ENCODE results near the gene PRKG1. TPM values are rescaled to one million over a fixed set of nuclear protein-coding genes. Genes with fewer than 3 reads are reported as not detected.

PRKG1 gene
- polyA plus RNA-seq, 3 donors = not detected

GRCh38 chr10:51384971-51385370 lies 310.7 kb downstream of the PRKG1 start:
- no peaks in the 10 kb centered on the region for H3K4me1 ChIP-seq (ENCODE audit: control insufficient read depth in 1 of 2, insufficient read depth in 2 of 2, low read length in 2 of 2)
- Mint-ChIP-seq H3K36me3 (no peaks in the 10 kb centered on the region), H3K9me3 (no peaks in the 10 kb centered on the region), H3K4me1 (no peaks in the 10 kb centered on the region), H3K4me3 (no peak overlapping the region), H3K27ac (no peak overlapping the region), H3K27me3 (ENCODE audit: low read depth in 3 of 3) (peaks cover 0 to 2% (median 1%) of the 10 kb centered on the region in 3 donors)
- DNase-seq = no peak
- WGBS (ENCODE audit: insufficient coverage) = no CpG with 5 or more reads among the region's 3 CpGs
- no peak overlapping the region for H3K27ac ChIP-seq (ENCODE audit: low read depth in 1 of 2, low read length in 2 of 2)
- H3K79me2 ChIP-seq (ENCODE audit: insufficient read depth, low read length) = no peaks in the 10 kb centered on the region
- H3K4me2 ChIP-seq (replicated peaks; ENCODE audit: extremely low read depth, low read length, poor library complexity, severe bottlenecking) = no peak overlapping the region
- no peak overlapping the region for H2AFZ ChIP-seq (ENCODE audit: insufficient read depth, low read depth, low read length, poor library complexity, severe bottlenecking)
- H4K20me1 ChIP-seq (ENCODE audit: insufficient read depth, low read length) = no peaks in the 10 kb centered on the region
- H3K36me3 ChIP-seq (replicated peaks in 1 of 2; ENCODE audit: control insufficient read depth in 1 of 2, insufficient read depth in 2 of 2, low read length in 2 of 2) = no peaks in the 10 kb centered on the region
- H3K9ac ChIP-seq (ENCODE audit: insufficient read depth, low read length, poor library complexity, severe bottlenecking) = no peak overlapping the region
- intact Hi-C loops (cut with micrococcal nuclease) = no loop called here
- TF ChIP-seq CTCF (IDR thresholded peaks at IDR 0.05) = no peak
- H3K4me3 ChIP-seq (replicated peaks in 1 of 3; ENCODE audit: low read depth in 2 of 3, low read length in 3 of 3) = no peak overlapping the region
- no peaks in the 10 kb centered on the region for H3K9me3 ChIP-seq (replicated peaks in 1 of 2; ENCODE audit: control insufficient read depth in 1 of 2, insufficient read depth in 1 of 2, low read length in 2 of 2)
- H3K27me3 ChIP-seq (ENCODE audit: control insufficient read depth in 2 of 2, insufficient read depth in 2 of 2, low read length in 2 of 2) = no peaks in the 10 kb centered on the region

- WGBS (ENCODE audit: insufficient coverage) = 93% methylated on average over 2 of the region's 3 CpGs
- no peak for DNase-seq
- Histone ChIP-seq H3K4me2 (replicated peaks; ENCODE audit: extremely low read depth, low read length, poor library complexity, severe bottlenecking) (no peak overlapping the region), H3K27me3 (ENCODE audit: control insufficient read depth in 2 of 2, insufficient read depth in 2 of 2, low read length in 2 of 2) (no peaks in the 10 kb centered on the region), H3K9ac (ENCODE audit: insufficient read depth, low read length, poor library complexity, severe bottlenecking) (no peak overlapping the region), H3K36me3 (replicated peaks in 1 of 2; ENCODE audit: control insufficient read depth in 1 of 2, insufficient read depth in 2 of 2, low read length in 2 of 2) (no peaks in the 10 kb centered on the region), H2AFZ (ENCODE audit: insufficient read depth, low read depth, low read length, poor library complexity, severe bottlenecking) (no peak overlapping the region), H3K4me1 (ENCODE audit: control insufficient read depth in 1 of 2, insufficient read depth in 2 of 2, low read length in 2 of 2) (no peaks in the 10 kb centered on the region), H3K9me3 (replicated peaks in 1 of 2; ENCODE audit: control insufficient read depth in 1 of 2, insufficient read depth in 1 of 2, low read length in 2 of 2) (no peaks in the 10 kb centered on the region), H3K27ac (ENCODE audit: low read depth in 1 of 2, low read length in 2 of 2) (no peak overlapping the region), H3K4me3 (replicated peaks in 1 of 3; ENCODE audit: low read depth in 2 of 3, low read length in 3 of 3) (no peak overlapping the region), H3K79me2 (ENCODE audit: insufficient read depth, low read length) (no peaks in the 10 kb centered on the region), H4K20me1 (ENCODE audit: insufficient read depth, low read length) (no peaks in the 10 kb centered on the region)
- TF ChIP-seq CTCF (IDR thresholded peaks at IDR 0.05) = no peak
- intact Hi-C loops (cut with micrococcal nuclease) = no loop called here
- Mint-ChIP-seq H3K4me1 (no peaks in the 10 kb centered on the region), H3K27ac (no peak overlapping the region), H3K27me3 (ENCODE audit: low read depth in 3 of 3) (peaks cover 0 to 2% (median 0%) of the 10 kb centered on the region in 3 donors), H3K4me3 (no peak overlapping the region), H3K36me3 (no peaks in the 10 kb centered on the region), H3K9me3 (no peaks in the 10 kb centered on the region)
Observed at GRCh38 chr10:51386248-51386885, 312.1 kb downstream of the PRKG1 start.
